GM21515 (cell line): Measurements from ENCODE around the gene TFR2.
A peak's percentile ranks its signal among the peaks of the same experiment; 100 is the strongest.

Experiments
- ATAC-seq: cut with Tn5 transposase; IDR thresholded peaks from one replicate; pipeline ENCODE4 v1.9.1; 2021; ENCODE audit not compliant: unreplicated experiment

The TFR2 gene

DNA sequence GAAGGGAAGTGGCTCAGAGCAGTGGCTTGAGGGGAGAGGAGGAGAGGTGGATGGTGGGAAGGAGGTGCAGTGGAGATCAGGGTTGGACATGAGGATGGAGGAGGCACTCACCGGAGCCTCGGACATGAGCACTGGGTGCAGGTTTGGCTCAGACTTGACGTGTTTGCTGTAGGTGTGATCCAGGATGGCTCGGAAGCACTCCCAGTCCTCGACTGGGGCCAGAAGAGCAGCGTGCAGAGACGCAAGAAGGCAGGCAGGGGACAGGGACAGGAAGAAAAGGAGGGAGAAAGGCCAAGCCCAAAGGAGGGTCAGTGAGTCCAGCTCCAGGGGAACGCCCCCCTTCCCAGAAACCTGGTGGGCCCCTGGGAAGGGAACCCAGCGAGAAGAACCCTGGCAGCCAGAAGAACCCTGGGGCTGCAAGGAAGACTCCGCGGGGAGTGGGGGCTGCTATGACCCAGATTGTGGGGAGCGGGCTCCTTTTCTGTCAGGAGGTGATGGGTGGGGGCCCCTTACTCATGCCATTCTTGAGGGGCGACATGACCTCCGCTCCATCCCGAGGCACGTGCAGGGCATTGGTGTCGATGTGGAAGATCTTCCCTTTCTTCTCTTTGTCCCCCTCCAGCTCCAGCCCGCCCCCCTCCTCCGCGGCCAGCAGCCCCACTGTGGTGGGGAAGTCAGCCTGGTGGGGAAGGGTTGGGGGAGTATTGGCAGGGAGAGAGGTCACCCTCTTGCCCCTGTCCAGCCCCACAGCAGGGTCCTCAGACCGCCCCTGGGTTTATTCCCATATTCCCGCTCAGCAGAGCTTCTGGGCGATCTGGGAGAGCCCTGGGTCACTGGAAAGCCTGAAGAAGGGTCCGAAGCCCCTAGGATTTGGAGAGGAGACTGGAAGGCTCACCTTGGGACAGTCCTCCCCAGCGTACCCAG lies 13.8 kb upstream of the TFR2 start:
- ATAC-seq = no peak

DNA sequence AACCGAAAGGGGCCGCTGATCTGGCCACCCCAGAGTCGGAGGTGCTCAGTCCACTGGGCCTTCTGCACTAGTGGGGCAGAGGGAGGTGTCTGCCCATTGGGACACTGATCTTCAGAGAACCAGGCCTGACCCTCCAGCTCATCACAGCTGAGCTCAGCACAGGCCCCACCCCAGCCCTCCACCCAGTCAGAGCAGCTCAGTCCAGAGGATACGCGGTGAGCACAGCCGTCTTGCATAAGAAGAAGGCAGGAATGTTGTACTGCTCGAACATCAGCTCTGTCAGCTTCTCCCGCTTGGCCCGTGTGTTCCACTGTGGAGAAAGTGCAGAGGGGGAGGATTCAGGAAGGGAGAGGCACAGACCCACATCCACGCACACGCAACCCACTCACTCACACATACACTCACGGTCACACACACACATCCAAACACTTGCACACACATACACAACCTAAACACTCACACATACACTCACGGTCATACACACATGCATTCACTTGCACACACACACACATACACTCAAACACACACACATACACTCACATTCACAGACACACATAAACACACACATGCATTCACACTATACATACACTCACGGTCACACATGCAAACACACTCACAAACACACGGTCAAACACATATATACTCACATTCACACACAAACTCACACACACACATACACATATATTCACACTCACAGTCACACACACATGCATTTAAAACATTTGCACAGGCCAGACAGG lies 8.6 kb upstream of the TFR2 start:
- ATAC-seq = no peak

DNA sequence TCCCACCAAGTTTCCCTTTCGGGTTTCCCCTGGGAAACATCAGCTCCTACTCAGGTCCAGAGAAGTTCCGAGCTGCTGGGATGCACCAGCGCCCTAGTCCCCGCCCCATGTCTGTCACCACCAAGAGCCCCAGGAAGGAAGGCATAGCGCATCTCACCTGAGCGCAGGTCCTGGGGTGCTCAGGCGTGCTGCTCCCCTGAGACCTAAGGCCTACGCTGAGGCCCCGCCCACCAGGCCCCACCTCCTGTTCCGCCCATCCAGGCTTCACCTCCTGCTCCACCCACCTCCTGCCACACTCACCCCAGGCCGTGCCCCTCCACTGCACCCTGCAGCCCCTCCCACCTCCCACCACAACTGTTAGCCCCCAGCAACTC lies 1.2 kb upstream of the TFR2 start:
- no peak for ATAC-seq

DNA sequence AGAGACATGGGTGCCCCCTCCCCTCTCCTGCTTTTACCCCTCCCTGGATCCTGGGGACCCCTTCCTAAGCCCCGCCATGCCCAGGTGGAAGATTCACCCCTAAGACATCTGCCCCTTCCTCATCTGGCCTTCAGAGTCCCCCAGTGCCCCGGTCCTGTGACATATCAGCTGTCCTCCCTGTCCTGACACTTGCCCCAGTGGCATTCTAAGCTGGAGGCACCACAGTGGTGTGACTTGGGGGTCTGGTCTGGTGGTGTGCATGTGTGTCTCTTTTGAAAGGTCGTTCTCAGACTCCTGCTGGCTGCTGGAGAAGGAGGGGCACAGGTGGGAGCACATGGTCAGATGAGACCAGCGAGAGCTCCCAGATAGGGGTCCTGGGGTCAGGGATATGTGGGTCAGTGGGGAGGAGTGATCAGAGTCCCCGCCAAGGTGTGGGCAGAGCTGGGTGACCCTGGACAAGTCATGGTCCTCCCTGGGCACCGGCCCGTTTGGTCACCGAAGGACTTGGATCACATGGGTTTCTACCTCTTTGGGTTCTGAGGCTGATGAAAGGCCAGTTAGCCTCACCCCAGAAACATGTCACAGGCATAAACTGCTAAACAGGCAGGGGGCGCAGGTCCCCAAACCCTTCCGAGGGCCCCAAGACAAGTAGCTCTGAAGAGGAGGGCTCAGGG lies 645 bp upstream of the TFR2 start:
- ATAC-seq = no peak

DNA sequence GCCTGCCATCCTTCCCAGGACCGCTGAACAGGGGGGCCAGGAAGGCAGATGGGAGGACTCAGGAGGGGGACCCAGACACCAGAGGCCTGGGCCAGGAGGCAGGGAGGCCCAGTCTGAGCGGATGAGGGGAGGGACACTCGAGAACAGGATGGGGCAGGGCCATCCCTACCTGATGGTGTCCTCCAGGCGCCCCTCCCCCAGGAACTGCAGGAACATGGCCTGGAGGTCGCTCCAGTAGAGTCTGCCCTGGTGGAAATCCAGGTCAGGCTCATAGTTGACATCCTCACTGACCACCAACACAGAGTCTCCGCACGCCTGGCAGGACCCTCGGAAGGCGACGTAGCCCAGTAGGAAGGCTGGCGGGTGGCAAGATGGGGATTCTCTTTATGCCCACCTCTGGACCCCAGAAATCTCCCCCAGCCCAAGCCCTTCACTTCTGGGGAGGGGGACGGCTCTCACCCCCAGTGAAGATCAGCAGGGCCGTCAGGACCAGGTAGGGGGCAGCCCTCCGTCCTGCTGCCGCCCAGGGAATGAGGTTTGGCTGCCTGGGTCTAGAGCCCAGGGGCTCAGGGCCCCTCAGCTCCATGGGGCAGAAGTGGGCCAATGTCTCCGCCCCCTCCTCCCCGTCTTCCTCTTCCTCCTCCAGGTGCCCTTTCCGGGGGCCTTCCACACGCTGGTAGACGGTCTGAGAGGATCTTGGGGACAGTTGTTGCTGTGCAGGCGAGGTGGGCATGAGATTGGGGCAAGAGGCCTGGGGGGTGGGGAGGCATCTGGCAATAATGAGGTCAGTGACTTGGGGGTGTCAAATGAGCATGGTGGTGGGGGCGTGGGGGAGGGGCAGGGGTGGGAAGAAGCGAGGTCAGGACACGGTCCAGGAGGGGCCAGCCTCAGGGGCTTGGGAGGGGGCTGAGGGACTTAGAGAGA lies 573 bp downstream of the TFR2 start:
- no peak for ATAC-seq

DNA sequence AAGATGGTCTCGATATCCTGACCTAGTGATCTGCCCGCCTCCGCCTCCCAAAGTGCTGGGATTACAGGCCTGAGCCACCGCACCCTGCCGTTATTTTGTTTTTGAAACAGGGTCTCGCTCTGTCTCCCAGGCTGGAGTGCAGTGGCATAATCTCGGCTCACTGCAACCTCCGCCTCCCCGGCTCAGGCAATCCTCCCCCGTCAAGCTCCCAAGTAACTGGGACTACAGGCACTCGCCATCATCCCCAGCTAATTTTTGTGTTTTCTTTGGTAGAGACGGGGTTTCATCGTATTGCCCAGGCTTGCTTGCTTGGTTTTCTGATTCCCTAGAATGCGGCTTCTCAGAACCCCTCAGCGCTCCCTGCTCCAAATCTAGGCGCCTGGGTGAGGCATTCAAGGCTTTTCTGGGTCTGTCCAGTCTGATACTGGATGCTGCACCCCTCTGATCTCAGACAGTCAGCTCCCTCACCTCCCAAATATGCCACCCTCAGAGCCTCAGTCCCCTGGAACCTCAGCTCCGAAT lies 1.3 kb downstream of the TFR2 start:
- ATAC-seq = no peak

DNA sequence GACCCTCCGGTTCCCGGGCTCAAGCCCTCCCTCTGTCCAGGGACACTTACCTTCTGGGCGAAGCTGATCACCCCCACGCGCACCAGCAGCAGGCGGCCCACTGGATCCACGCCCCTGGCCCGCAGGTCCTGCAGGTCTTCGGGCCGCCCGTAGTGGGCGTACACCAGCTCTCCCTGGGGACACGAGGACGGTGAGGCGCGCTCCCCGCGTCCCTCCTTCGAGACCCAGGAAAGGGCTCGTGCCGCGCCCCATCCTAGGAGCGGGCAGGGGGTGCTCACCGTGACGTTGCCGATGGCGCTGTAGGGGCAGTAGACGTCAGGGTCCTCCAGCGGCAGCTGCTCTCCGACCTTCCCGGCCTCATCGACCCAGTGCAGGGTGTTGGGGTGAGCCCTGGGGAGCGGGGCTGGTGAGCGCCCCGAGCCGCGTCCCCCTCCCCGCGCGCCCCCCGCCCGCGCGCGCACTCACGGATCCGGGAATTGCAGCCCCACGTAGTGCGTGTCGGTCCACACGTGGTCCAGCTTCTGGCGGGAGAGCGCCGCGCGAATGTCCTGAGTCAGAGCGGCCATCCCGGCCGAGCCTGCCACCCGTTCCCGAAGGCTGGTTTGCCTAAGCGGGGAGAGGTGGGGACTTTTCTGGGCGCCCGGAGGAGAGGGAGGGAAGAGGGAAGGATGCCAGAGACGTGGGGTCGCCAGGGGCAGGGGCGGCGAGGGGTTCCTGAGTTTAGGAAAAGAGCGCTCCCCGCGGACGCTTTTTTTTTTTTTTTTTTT lies 8.2 kb downstream of the TFR2 start:
- no peak for ATAC-seq

DNA sequence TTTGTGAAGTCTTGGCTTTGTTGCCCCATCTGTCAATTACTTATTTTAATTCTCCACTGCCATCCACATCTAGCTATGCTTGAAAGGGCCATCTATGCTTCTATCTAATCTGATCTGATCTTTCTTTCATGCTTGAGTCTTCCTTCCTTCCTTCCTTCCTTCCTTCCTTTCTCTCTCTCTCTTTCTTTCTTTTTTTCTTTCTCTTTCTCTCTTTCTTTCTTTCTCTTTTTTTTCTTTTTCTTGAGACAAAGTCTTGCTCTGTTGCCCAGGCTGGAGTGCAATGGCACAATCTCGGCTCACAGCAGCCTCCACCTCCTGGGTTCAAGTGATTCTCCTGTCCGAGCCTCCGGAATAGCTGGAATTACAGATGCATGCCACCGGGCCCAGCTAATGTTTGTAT lies 11.3 kb downstream of the TFR2 start:
- no peak for ATAC-seq

DNA sequence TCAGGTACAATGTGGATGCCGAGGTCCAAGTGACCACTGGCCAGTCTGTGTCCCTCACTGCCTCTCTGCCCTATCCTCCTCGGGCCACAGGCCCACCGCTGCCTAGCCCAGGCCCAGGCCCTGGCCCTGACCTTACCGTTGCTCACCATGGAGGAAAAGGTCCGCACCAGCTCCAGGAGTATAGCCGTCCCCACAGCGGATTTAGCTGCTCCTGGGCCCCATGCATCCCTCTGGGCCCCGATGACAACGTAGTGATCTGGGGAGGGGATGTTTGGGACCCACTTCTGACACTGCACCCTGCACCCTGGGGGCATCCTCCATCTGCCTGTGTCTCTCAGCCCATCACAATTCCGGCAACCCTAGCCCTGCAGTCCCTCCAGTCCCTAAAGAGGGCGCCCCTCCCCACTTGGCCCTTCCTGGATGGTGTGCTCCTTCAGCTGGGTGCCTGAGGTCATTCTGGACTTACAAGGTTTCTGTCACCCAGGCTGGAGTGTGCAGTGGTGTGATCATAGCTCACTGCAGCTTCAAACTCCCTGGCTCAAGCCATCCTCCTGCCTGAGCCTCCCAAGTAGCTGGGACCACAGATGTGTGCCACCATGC lies 12.1 kb downstream of the TFR2 start:
- no peak for ATAC-seq

DNA sequence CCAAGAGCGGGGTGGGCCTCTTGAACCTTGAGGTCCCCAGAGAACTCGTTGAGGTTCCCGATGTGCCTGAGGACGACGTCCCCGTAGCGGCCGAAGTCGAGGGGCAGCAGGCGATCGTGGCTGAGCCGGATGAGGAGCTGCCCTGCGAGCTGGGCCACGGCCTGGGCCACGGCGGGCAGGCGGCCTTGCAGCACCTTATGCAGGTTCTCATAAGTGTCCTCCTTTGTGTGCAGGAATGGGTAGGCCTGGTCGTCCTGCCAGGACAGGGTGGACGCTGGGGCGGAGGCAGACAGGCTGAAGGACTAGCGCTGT lies 14.2 kb downstream of the TFR2 start:
- ATAC-seq = no peak

DNA sequence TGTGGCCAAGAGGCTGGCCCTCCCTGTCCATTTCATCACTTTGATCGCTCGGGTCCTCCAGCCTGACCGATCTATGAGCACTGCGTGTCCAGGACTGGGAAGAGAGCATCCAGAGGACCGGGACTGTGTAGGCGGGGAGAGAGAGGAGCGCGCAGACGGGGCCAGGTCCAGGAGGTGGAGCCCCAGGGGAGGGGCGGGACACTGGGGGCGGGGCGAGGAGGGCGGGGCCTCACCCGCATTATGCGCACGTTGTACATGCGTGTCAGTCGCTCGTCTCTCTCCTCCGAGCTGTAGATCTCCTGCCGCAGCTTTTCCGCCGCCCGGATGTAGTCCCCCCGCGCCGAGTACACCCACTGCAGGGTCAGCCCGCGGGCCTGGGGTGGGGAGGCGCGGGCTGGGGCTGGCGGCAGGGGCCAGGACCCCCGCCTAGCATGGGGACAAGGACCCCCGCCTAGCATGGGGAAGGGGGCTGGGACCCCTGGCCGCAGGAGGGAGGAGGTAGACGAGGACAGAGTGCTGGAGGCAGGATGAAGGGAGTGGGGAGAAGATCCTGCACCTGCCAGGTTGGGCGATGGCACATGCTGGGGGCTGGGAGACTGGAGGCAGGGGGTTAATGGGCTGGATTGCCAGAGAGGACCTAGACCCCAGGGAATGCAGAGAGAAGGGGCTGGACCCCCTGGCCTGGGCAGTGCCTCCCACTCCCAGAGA lies 14.7 kb downstream of the TFR2 start:
- peak; percentile 74 for ATAC-seq

DNA sequence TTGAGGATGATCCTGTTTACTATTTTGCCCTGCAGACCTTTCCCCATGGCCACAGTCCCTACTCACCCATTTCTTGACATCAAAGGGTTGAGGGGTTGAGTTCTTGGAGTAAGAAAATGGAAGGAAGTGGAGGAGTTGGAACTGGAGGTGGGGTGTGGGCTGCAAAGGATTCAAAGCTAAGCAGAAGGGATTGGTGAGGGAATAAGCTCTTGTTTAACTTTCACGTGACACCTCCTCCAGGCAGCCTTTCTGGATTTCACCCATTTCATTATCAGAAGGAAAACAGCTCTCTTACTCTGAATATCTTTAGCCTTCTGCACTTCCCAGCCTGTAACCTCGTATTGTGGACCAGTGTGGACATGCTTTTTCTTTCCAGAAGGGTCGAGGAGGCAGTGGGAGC lies 15.3 kb downstream of the TFR2 start:
- ATAC-seq = no peak

DNA sequence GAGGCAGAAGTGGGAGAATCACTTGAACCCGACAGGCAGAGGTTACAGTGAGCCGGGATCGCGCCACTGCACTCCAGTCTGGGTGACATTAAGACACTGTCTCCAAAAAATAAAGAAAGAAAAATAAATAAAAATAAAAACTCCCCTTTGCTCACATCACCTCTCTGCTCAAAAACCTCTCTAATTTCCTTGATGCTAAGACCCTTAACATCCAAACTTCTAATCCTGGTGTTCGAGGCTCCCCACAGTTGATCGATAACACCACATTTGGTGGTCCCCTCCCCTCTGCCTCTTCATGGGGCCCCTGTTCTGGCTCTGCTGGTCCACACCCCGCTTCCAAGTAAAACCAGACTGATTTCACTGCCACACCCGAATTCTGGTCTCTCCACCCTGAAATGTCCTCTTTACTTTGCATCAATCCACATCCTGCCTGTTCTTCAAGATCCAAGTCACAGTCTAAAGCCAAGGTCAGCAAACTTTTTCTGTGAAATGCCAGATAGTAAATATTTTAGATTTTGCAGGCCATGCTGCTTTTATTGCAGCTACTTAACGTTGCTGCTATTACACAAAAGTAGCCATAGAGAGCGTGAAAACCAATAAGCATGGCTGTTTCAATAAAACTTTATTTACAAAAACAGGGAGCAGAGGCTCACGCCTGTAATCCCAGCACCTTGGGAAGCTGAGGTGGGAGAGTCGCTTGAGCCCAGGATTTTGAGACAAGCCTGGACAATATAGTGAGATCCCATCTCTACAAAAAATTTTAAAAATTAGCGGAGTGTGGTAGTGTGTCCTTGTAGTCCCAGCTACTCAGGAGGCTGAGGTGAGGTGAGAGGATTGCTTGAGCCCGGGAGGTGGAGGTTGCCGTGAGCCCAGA lies 17.2 kb downstream of the TFR2 start:
- no peak for ATAC-seq

DNA sequence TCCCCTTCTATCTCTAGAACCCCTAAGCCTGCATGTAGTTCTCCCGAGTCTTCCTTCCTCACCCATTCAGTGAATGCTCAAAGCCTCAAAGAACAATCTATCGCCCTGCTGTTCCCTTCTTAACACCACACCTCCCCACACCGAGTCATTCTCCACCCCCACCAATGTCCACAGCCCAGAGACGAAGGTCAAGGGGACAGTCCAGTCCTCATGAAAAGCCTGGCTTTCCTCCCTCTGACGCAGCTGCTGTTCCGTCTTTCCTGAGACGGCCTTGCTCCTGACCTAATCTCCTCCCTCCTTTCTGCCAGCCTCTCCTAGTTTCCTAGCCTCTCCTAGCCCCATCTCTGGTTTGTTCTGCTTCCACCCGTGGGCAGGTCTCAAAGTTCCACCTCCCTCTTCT lies 19.8 kb downstream of the TFR2 start:
- ATAC-seq = no peak

DNA sequence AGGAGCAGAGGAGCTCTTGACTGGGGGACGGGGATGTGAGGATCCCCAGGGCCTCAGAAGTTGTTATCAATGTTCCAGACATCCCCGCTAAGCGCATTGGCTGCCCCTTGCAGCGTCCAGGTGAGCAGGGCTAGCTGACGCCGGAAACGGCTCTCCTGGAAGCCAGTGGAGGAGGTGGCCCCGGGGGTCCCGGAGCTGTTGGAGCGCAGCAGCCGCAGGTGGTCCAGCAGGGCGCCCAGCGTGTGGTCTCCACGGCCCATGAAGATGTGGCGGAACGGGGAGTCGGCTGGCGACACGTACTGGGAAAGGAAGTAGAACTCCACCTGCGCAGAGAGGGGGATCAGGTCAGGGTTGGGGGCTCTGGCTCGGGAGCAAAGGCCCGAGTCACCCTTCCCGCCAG lies 20.5 kb downstream of the TFR2 start:
- no peak for ATAC-seq

DNA sequence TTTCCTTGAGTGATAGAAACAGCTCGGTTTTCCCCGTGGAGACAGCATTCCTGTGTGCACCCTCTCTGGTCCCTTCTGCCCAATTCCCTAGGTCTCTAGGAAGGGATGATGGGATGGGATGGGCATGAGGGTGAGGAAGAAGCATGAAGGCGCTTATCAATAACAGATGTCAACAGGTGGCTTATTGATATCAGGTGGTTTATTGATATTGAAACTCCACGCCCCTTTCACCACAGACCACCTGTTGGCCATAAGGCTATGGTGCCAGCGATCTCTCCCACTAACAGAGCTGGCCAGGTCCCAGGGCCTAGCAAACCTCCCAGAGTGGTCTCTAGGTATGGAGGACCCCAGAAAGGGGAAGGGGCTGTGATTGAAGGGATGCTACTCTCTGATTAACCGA lies 21.1 kb downstream of the TFR2 start:
- no peak for ATAC-seq

DNA sequence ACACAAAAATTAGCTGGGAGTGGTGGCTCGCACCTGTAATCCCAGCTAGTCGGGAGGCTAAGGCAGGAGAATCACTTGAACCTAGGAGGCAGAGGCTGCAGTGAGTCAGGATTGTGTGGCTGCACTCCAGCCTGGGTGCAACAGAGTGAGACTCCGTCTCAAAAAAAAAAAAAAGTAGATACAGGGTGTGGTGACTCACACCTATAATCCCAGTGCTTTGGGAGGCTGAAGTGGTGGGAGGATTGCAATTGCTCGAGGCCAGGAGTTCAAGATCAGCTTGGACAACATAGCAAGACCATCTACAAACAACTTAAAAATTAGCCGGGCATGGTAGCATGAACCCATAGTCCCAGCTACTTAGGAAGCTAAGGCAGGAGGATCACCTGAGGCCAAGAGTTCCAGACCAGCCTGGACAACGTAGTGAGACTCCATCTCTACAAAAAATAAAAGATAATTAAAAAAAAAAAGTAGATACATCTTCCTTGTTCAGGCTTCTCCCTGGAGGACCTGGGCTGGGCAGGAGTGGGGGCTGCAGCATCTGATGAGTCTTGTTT lies 27.0 kb downstream of the TFR2 start:
- ATAC-seq = no peak
